B cell (primary cell): Measurements from ENCODE around the gene RNF167. TPM values are rescaled to one million over a fixed set of nuclear protein-coding genes. Genes with fewer than 3 reads are reported as not detected.

ENCODE experiments used
- ATAC-seq: fragments of 200-7000 bp; cut with Tn5 transposase; one replicate; pipeline ENCODE4 v1.10.0; 2021; ENCODE audit warnings: low read depth, mild to moderate bottlenecking, moderate number of reproducible peaks, moderate library complexity
- CTCF ChIA-PET: fragments of 350-600 bp; sonication (Branson Sonifier 250); formaldehyde crosslinking; loops from one replicate; lab custom pipeline; 2021; ENCODE audit warnings: antibody characterized with exemption, inconsistent platforms; lab: Charles Lee
- POLR2A ChIA-PET: fragments of 350-600 bp; sonication (Branson Sonifier 250); formaldehyde crosslinking; loops from one replicate; lab custom pipeline; 2021; ENCODE audit warnings: antibody characterized with exemption; lab: Charles Lee
- DNase-seq: peaks from one replicate; pipeline ENCODE4 v3.0.0; 2013
- H2AFZ ChIP-seq: 2 replicates; pipeline ENCODE4 v1.6.1; 2012; ENCODE audit warnings: mild to moderate bottlenecking, low read depth, low read length; ENCODE audit not compliant: insufficient read depth, poor library complexity, severe bottlenecking
- H3K27ac ChIP-seq, 2 donors: 1 replicate in 1 of 2; 2 replicates in 1 of 2; pipeline ENCODE4 v1.5.1; 2012 to 2013; ENCODE audit warnings: low read length in 2 of 2, mild to moderate bottlenecking in 2 of 2, moderate library complexity in 1 of 2
- H3K27me3 ChIP-seq, 4 experiments: fragments of 200-600 bp in 1 of 4; sonication (generic) in 1 of 4; replicated peaks in 1 of 4; 1 replicate in 2 of 4; 2 replicates in 2 of 4; pipeline versions ENCODE4 v1.6.1 to v1.7.0; 2013 to 2016; ENCODE audit warnings: low read length in 3 of 4, mild to moderate bottlenecking in 2 of 4, mixed read lengths in 1 of 4, moderate library complexity in 1 of 4; ENCODE audit not compliant: insufficient read depth in 4 of 4, control insufficient read depth in 3 of 4; ENCODE audit errors: control extremely low read depth in 1 of 4
- H3K36me3 ChIP-seq, 2 experiments: replicated peaks in 1 of 2; 1 replicate in 1 of 2; 2 replicates in 1 of 2; pipeline versions ENCODE4 v1.6.1 to v1.7.1; 2013; ENCODE audit warnings: low read length in 1 of 2; ENCODE audit not compliant: insufficient read depth in 2 of 2, control insufficient read depth in 1 of 2; ENCODE audit errors: control extremely low read depth in 1 of 2, extremely low read depth in 1 of 2
- H3K4me1 ChIP-seq, 2 donors: fragments of 200-600 bp in 1 of 2; sonication (generic) in 1 of 2; 1 replicate in 1 of 2; 2 replicates in 1 of 2; pipeline versions ENCODE4 v1.5.1 to v1.6.1; 2013 to 2017; ENCODE audit warnings: low read length in 2 of 2; ENCODE audit not compliant: control insufficient read depth in 2 of 2, insufficient read depth in 2 of 2
- H3K4me2 ChIP-seq: replicated peaks from 2 replicates; pipeline ENCODE3; 2012; ENCODE audit warnings: mild to moderate bottlenecking, low read depth, low read length; ENCODE audit not compliant: poor library complexity, severe bottlenecking
- H3K4me3 ChIP-seq, 5 experiments: fragments of 200-600 bp in 1 of 5; sonication (generic) in 1 of 5; 1 replicate in 3 of 5; 2 replicates in 2 of 5; pipeline versions ENCODE4 v1.5.1 to v1.7.0; 2011 to 2016; ENCODE audit warnings: low read length in 4 of 5, mild to moderate bottlenecking in 4 of 5, low read depth in 2 of 5, control low read depth in 1 of 5, moderate library complexity in 1 of 5; ENCODE audit not compliant: insufficient read depth in 1 of 5; ENCODE audit errors: control extremely low read depth in 1 of 5, extremely low read depth in 1 of 5
- H3K79me2 ChIP-seq: fragments of 200-600 bp; sonication (generic); one replicate; pipeline ENCODE4 v1.6.0; 2016; ENCODE audit warnings: low read length; ENCODE audit not compliant: control insufficient read depth, insufficient read depth
- H3K9ac ChIP-seq: fragments of 200-600 bp; sonication (generic); 2 replicates; pipeline ENCODE4 v1.6.1; 2017; ENCODE audit warnings: mild to moderate bottlenecking, low read length, moderate library complexity
- H3K9me3 ChIP-seq, 3 donors: one replicate each; pipeline versions ENCODE4 v1.6.1 to v1.7.1; 2013; ENCODE audit warnings: low read length in 2 of 3; ENCODE audit not compliant: control insufficient read depth in 2 of 3, insufficient read depth in 1 of 3; ENCODE audit errors: control extremely low read depth in 1 of 3
- H4K20me1 ChIP-seq: 2 replicates; pipeline ENCODE4 v1.6.0; 2012; ENCODE audit warnings: mild to moderate bottlenecking, low read length; ENCODE audit not compliant: insufficient read depth, control insufficient read depth, poor library complexity, severe bottlenecking
- H3K27ac Mint-ChIP-seq: one replicate; pipeline ENCODE4 v1.8.0; 2021; ENCODE audit warnings: mixed read lengths
- H3K27me3 Mint-ChIP-seq: one replicate; pipeline ENCODE4 v1.8.0; 2021; ENCODE audit warnings: mixed read lengths
- H3K4me1 Mint-ChIP-seq: one replicate; pipeline ENCODE4 v1.8.0; 2021; ENCODE audit warnings: mixed read lengths
- H3K4me3 Mint-ChIP-seq: one replicate; pipeline ENCODE4 v1.8.0; 2021; ENCODE audit warnings: mixed read lengths
- H3K9me3 Mint-ChIP-seq: one replicate; pipeline ENCODE4 v1.8.0; 2022; ENCODE audit warnings: mixed read lengths; ENCODE audit not compliant: insufficient read depth
- EZH2 ChIP-seq: IDR thresholded peaks from 2 replicates; pipeline ENCODE4 v1.6.1; 2012; ENCODE audit warnings: borderline replicate concordance, low read depth, mild to moderate bottlenecking, moderate library complexity, low read length; ENCODE audit not compliant: insufficient read depth, poor library complexity, severe bottlenecking
- WGBS: methylation state at CpG from one replicate; pipeline ENCODE4 v1.1.5; 2013; ENCODE audit warnings: missing lambda C conversion rate; ENCODE audit not compliant: insufficient coverage; 5-methylcytosine and 5-hydroxymethylcytosine counted together
- intact Hi-C: fragments of 100-400 bp; cut with micrococcal nuclease; formaldehyde crosslinking; loops from one replicate; pipeline ENCODE4 v1.10.0; 2022
- polyA plus RNA-seq: library from polyadenylated mRNA; depleted of rRNA; stranded (reverse); fragments of >200 nt; gene quantifications from 2 replicates; pipeline ENCODE4 v1.2.3, GENCODE V29; 2012
- total RNA-seq, 2 donors: library from RNA; stranded (reverse); fragments of 120-200 nt in 1 of 2; gene quantifications; 1 replicate in 1 of 2; 2 replicates in 1 of 2; pipeline versions ENCODE4 v1.2.3 to v1.2.4, GENCODE V29; 2013 to 2022
- TF ChIP-seq, protein P1 (sequence below): fragments of 200-600 bp; IDR thresholded peaks from one replicate; pipeline ENCODE4 v1.8.0; 2022; ENCODE audit warnings: antibody characterized with exemption, mild to moderate bottlenecking

Gene RNF167
- total and polyA plus RNA-seq, 2 donors (not counting 1 experiment from before 2014, with no cell fraction given): 143 to 186 TPM

DNA sequence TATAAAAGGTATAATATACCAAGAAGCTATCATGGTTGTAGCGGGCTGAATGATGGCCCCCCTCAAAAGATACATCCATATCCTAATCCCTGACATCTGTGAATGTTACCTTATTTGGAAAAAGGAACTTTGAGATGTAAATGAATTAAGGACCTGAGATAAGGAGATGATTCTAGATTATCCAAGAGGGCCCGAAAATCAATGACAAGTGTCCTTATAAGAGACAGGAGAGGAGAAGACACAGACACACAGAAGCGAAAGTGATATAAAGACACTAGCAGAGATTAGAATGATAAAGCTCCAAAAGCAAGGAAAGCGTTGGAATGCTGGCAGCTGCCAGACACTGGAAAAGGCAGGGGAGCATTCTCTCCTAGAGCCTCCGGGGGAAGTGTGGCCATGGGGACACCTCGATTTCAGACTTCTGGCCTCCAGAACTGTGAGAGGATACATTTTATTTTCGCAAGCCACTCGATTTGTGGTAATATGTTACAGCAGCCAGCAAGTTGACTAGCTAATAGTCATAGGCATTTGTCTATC, 20.5 kb upstream of the RNF167 start:
- Histone ChIP-seq H3K4me1 (no peaks in the 10 kb centered on the region), H3K27ac (no peak overlapping the region), H4K20me1 (no peaks in the 10 kb centered on the region), H3K4me2 (no peak overlapping the region), H3K27me3 (no peaks in the 10 kb centered on the region), H2AFZ (no peak overlapping the region), H3K36me3 (no peaks in the 10 kb centered on the region), H3K4me3 (no peak overlapping the region), H3K9ac (no peak overlapping the region), H3K9me3 (no peaks in the 10 kb centered on the region), H3K79me2 (no peaks in the 10 kb centered on the region)
- 89% methylated on average over 4 of the region's 8 CpGs for WGBS
- H3K27me3 Mint-ChIP-seq: no peaks in the 10 kb centered on the region
- DNase-seq (no peak), ATAC-seq (no peak)
- ChIA-PET POLR2A (no interaction called here), CTCF (interaction anchor here (0.7 kb wide), 2 partner anchors 20 to 28 kb away, joined by 3 to 9 read pairs; partner anchors contain the start of gene C17orf107)
- TF ChIP-seq EZH2: no peak
- TF ChIP-seq, protein P1, sequence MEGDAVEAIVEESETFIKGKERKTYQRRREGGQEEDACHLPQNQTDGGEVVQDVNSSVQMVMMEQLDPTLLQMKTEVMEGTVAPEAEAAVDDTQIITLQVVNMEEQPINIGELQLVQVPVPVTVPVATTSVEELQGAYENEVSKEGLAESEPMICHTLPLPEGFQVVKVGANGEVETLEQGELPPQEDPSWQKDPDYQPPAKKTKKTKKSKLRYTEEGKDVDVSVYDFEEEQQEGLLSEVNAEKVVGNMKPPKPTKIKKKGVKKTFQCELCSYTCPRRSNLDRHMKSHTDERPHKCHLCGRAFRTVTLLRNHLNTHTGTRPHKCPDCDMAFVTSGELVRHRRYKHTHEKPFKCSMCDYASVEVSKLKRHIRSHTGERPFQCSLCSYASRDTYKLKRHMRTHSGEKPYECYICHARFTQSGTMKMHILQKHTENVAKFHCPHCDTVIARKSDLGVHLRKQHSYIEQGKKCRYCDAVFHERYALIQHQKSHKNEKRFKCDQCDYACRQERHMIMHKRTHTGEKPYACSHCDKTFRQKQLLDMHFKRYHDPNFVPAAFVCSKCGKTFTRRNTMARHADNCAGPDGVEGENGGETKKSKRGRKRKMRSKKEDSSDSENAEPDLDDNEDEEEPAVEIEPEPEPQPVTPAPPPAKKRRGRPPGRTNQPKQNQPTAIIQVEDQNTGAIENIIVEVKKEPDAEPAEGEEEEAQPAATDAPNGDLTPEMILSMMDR: no peak
- H3K9me3 Mint-ChIP-seq: no peaks in the 10 kb centered on the region
- intact Hi-C loops: no loop called here
- H3K4me1 Mint-ChIP-seq: no peaks in the 10 kb centered on the region
- H3K4me3 Mint-ChIP-seq: no peak overlapping the region
- no peak overlapping the region for H3K27ac Mint-ChIP-seq

DNA sequence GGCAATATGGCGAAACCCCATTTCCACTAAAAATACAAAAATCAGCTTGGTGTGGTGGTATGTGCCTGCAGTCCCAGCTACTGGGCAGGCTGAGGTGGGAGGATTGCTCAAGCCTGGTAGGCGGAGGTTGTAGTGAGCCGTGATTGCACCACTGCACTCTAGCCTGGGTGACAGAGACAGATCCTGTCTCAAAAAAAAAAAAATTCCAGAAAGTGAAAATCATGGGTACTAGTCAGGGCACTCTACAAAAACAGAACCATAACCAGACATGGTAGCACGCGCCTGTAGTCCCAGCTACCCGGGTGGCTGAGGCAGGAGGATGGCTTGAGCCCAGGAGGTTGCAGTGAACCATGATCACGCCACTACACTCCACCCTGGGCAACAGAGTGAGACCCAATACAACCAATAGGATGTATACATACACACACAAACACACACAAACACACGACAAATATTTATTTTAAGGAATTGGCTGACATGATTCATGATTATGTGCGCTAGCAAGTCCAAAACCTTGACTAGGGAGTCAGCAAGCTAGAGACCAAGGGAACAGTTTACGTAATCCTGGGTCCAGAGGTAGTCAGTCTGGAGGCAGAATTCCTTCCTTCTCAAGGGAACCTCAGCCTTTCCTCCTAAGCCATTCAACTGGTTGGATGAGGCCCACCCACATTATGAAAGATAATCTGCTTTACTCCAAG, 19.6 kb upstream of the RNF167 start:
- Histone ChIP-seq H3K36me3 (no peaks in the 10 kb centered on the region), H4K20me1 (no peaks in the 10 kb centered on the region), H2AFZ (no peak overlapping the region), H3K4me3 (no peak overlapping the region), H3K27ac (no peak overlapping the region), H3K79me2 (no peaks in the 10 kb centered on the region), H3K9ac (no peak overlapping the region), H3K27me3 (no peaks in the 10 kb centered on the region), H3K4me1 (no peaks in the 10 kb centered on the region), H3K4me2 (no peak overlapping the region), H3K9me3 (no peaks in the 10 kb centered on the region)
- POLR2A ChIA-PET: interaction anchor here (0.7 kb wide), 1 partner anchor 551 kb away, joined by 3 read pairs; no protein-coding TSS in a partner anchor
- intact Hi-C loops: no loop called here
- TF ChIP-seq, protein P1: no peak
- no peak for TF ChIP-seq EZH2
- DNase-seq (no peak), ATAC-seq (no peak)
- no peak overlapping the region for H3K27ac Mint-ChIP-seq
- H3K9me3 Mint-ChIP-seq: no peaks in the 10 kb centered on the region
- WGBS: 100% methylated on average over 5 of the region's 10 CpGs
- CTCF ChIA-PET: no interaction called here
- no peaks in the 10 kb centered on the region for H3K4me1 Mint-ChIP-seq
- no peaks in the 10 kb centered on the region for H3K27me3 Mint-ChIP-seq
- no peak overlapping the region for H3K4me3 Mint-ChIP-seq
